ENCODE results near the gene NEDD9.

DNA sequence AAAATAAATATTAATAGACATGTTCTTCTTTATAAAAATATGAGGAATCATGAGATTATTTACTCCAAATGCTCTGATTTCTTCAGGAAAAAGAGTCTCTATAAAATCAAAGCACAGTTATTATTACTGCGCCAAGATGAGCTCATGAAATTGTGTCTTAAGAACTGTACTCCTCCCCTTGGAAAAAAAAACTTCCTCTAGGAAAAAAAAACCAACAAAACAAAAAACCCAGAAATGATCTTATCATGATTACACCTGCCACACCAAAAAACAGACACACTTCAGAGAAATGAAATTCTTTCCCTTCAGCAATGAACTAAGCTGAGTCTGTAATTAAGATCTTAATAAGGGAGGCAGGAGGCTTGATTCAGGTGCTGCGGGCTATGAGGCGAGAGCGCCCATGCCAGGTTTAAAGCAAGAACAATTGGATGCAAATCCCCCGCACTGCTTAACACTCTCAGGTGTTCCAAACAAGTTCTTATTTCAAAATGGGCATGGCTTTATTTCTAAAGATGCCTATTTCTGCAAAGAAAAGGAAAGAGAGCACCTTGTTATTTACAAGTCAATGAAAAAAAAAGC, 9.1 kb downstream of the NEDD9 start:
- TF ChIP-seq, protein P1, sequence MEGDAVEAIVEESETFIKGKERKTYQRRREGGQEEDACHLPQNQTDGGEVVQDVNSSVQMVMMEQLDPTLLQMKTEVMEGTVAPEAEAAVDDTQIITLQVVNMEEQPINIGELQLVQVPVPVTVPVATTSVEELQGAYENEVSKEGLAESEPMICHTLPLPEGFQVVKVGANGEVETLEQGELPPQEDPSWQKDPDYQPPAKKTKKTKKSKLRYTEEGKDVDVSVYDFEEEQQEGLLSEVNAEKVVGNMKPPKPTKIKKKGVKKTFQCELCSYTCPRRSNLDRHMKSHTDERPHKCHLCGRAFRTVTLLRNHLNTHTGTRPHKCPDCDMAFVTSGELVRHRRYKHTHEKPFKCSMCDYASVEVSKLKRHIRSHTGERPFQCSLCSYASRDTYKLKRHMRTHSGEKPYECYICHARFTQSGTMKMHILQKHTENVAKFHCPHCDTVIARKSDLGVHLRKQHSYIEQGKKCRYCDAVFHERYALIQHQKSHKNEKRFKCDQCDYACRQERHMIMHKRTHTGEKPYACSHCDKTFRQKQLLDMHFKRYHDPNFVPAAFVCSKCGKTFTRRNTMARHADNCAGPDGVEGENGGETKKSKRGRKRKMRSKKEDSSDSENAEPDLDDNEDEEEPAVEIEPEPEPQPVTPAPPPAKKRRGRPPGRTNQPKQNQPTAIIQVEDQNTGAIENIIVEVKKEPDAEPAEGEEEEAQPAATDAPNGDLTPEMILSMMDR (IDR thresholded peaks at IDR 0.05; ENCODE audit: low read depth, low read length): no peak
- TF ChIP-seq POLR2A (IDR thresholded peaks at IDR 0.05; ENCODE audit: extremely low read depth, insufficient read length) (no peak), MYC (IDR thresholded peaks at IDR 0.05; ENCODE audit: low read depth, low read length) (no peak)
- TF ChIP-seq, protein P2, sequence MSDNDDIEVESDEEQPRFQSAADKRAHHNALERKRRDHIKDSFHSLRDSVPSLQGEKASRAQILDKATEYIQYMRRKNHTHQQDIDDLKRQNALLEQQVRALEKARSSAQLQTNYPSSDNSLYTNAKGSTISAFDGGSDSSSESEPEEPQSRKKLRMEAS (IDR thresholded peaks at IDR 0.05; ENCODE audit: low read depth, low read length): no peak

Data from NB4 (cell line).